ENCODE data around the gene KCTD20. TPM values are rescaled to one million over a fixed set of nuclear protein-coding genes. Genes with fewer than 3 reads are reported as not detected.

The KCTD20 gene
- total and polyA plus RNA-seq, 2 of the 13 experiments (the other 11 are each of a cell fraction or from before 2014, with no cell fraction given), result 52.7 to 67.1 TPM

GRCh38 chr6:36442103-36442670 lies 613 bp upstream of the KCTD20 start (continued):
- TF ChIP-seq, protein P1, sequence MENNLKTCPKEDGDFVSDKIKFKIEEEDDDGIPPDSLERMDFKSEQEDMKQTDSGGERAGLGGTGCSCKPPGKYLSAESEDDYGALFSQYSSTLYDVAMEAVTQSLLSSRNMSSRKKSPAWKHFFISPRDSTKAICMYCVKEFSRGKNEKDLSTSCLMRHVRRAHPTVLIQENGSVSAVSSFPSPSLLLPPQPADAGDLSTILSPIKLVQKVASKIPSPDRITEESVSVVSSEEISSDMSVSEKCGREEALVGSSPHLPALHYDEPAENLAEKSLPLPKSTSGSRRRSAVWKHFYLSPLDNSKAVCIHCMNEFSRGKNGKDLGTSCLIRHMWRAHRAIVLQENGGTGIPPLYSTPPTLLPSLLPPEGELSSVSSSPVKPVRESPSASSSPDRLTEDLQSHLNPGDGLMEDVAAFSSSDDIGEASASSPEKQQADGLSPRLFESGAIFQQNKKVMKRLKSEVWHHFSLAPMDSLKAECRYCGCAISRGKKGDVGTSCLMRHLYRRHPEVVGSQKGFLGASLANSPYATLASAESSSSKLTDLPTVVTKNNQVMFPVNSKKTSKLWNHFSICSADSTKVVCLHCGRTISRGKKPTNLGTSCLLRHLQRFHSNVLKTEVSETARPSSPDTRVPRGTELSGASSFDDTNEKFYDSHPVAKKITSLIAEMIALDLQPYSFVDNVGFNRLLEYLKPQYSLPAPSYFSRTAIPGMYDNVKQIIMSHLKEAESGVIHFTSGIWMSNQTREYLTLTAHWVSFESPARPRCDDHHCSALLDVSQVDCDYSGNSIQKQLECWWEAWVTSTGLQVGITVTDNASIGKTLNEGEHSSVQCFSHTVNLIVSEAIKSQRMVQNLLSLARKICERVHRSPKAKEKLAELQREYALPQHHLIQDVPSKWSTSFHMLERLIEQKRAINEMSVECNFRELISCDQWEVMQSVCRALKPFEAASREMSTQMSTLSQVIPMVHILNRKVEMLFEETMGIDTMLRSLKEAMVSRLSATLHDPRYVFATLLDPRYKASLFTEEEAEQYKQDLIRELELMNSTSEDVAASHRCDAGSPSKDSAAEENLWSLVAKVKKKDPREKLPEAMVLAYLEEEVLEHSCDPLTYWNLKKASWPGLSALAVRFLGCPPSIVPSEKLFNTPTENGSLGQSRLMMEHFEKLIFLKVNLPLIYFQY (CRISPR knock-in tag; IDR thresholded peaks at IDR 0.05; ENCODE audit: borderline replicate concordance), result no peak
- TF ChIP-seq ZNF850 (CRISPR knock-in tag; conservative IDR thresholded peaks at IDR 0.05), result 0 out of 2 replicates have a peak, but pooled peaks have one; percentile 7
- TF ChIP-seq AGO1 (IDR thresholded peaks at IDR 0.05; ENCODE audit: low read depth, low read length, poor library complexity, severe bottlenecking), result no peak
- TF ChIP-seq SP4 (CRISPR knock-in tag; IDR thresholded peaks at IDR 0.05), result peak; percentile 2; the same call in 1 of the 2 replicates
- TF ChIP-seq SP140L (CRISPR knock-in tag; IDR thresholded peaks at IDR 0.05; ENCODE audit: borderline replicate concordance), result no peak
- 0 out of 2 replicates have a peak, but pooled peaks have one; percentile 7 for TF ChIP-seq ZNF432 (CRISPR knock-in tag; IDR thresholded peaks at IDR 0.05; ENCODE audit: borderline replicate concordance)
- TF ChIP-seq CENPBD1 (CRISPR knock-in tag; IDR thresholded peaks at IDR 0.05; ENCODE audit: borderline replicate concordance, low read depth), result 0 out of 2 replicates have a peak, but pooled peaks have one; percentile 18
- TF ChIP-seq BATF2 (CRISPR knock-in tag; IDR thresholded peaks at IDR 0.05), result 0 out of 2 replicates have a peak, but pooled peaks have one; percentile 5
- TF ChIP-seq RARA (CRISPR knock-in tag; IDR thresholded peaks at IDR 0.05), result no peak
- TF ChIP-seq ZSCAN22 (CRISPR knock-in tag; IDR thresholded peaks at IDR 0.05), result 0 out of 2 replicates have a peak, but pooled peaks have one; percentile 5

All from HepG2 (cell line).